ENCODE data around the gene DPP8. TPM values are rescaled to one million over a fixed set of nuclear protein-coding genes. Genes with fewer than 3 reads are reported as not detected.
"Not testable (repeated sequence)": the region's sequence is repeated elsewhere in the genome, so short reads cannot be mapped to it uniquely, and the experiment has no call there.

Gene DPP8
- total and polyA plus RNA-seq, 4 donors, result 5.5 to 22.7 (median 17.5) TPM

- H3K27ac ChIP-seq (ENCODE audit: low read depth in 1 of 2, low read length in 2 of 2), result no peak overlapping the region
- H3K36me3 ChIP-seq (ENCODE audit: control insufficient read depth in 4 of 4, insufficient read depth in 3 of 4, low read depth in 1 of 4, low read length in 3 of 4), result peaks cover 8 to 60% (median 38%) of the 10 kb centered on the region in 4 donors
- no peak overlapping the region for H3K4me3 ChIP-seq (ENCODE audit: low read depth in 1 of 3, low read length in 3 of 3)
- 96% methylated on average over 5 of the region's 5 CpGs for WGBS
- H3K27me3 ChIP-seq (ENCODE audit: control insufficient read depth in 4 of 4, insufficient read depth in 4 of 4, low read length in 3 of 4), result no peaks in the 10 kb centered on the region
- TF ChIP-seq RXRA (IDR thresholded peaks at IDR 0.05), result no peak
- no peak for TF ChIP-seq YY1 (IDR thresholded peaks at IDR 0.05)
- no peak for TF ChIP-seq HNF4A (conservative IDR thresholded peaks at IDR 0.05)
- TF ChIP-seq MAX (IDR thresholded peaks at IDR 0.05), result no peak
- no peak for TF ChIP-seq ZBTB33 (IDR thresholded peaks at IDR 0.05)
- H3K9me3 ChIP-seq (ENCODE audit: control insufficient read depth in 4 of 4, low read length in 3 of 4), result no peaks in the 10 kb centered on the region
- H3K4me1 ChIP-seq (ENCODE audit: control insufficient read depth in 4 of 4, insufficient read depth in 4 of 4, low read length in 3 of 4), result no peaks in the 10 kb centered on the region
- no peak overlapping the region for H3K9ac ChIP-seq (ENCODE audit: low read depth in 1 of 2, low read length in 2 of 2)
- no peak for DNase-seq (ENCODE audit: low spot score)
These were observed 49.1 kb downstream of the DPP8 start for GRCh38 chr15:65468229-65468909.

- DNase-seq (ENCODE audit: low spot score), result no peak
- Histone ChIP-seq H3K9ac (ENCODE audit: low read depth in 1 of 2, low read length in 2 of 2) (no peak overlapping the region), H3K27me3 (ENCODE audit: control insufficient read depth in 4 of 4, insufficient read depth in 4 of 4, low read length in 3 of 4) (no peaks in the 10 kb centered on the region), H3K27ac (ENCODE audit: low read depth in 1 of 2, low read length in 2 of 2) (no peak overlapping the region), H3K4me1 (ENCODE audit: control insufficient read depth in 4 of 4, insufficient read depth in 4 of 4, low read length in 3 of 4) (no peaks in the 10 kb centered on the region), H3K4me3 (ENCODE audit: low read depth in 1 of 3, low read length in 3 of 3) (no peak overlapping the region), H3K36me3 (ENCODE audit: control insufficient read depth in 4 of 4, insufficient read depth in 3 of 4, low read depth in 1 of 4, low read length in 3 of 4) (peaks cover 5 to 52% (median 34%) of the 10 kb centered on the region in 4 donors), H3K9me3 (ENCODE audit: control insufficient read depth in 4 of 4, low read length in 3 of 4) (no peaks in the 10 kb centered on the region)
- TF ChIP-seq GABPA (IDR thresholded peaks at IDR 0.05 in 1 of 2, conservative IDR thresholded peaks at IDR 0.05 in 1 of 2) (no peak), YY1 (IDR thresholded peaks at IDR 0.05) (no peak), FOXA2 (IDR thresholded peaks at IDR 0.05) (no peak), CTCF (IDR thresholded peaks at IDR 0.05; ENCODE audit: low read depth, low read length, missing input control) (no peak), ATF3 (IDR thresholded peaks at IDR 0.05) (no peak), REST (IDR thresholded peaks at IDR 0.05) (no peak), ZBTB33 (IDR thresholded peaks at IDR 0.05) (no peak), SP1 (IDR thresholded peaks at IDR 0.05) (no peak), HNF4A (conservative IDR thresholded peaks at IDR 0.05) (no peak), NR2F2 (IDR thresholded peaks at IDR 0.05) (no peak), RXRA (IDR thresholded peaks at IDR 0.05) (no peak), JUND (IDR thresholded peaks at IDR 0.05) (no peak), FOXA1 (IDR thresholded peaks at IDR 0.05) (no peak), EGR1 (IDR thresholded peaks at IDR 0.05; ENCODE audit: low read depth in 2 of 2) (no peak), RAD21 (IDR thresholded peaks at IDR 0.05) (no peak), MAX (IDR thresholded peaks at IDR 0.05) (no peak)
- 97% methylated on average over 3 of the region's 3 CpGs for WGBS
These were observed 50.6 kb downstream of the DPP8 start for GRCh38 chr15:65466901-65467300.

GRCh38 chr15:65463096-65463495, 54.4 kb downstream of the DPP8 start:
- H3K27me3 ChIP-seq (ENCODE audit: control insufficient read depth in 4 of 4, insufficient read depth in 4 of 4, low read length in 3 of 4); DNase-seq (ENCODE audit: low spot score); H3K9ac ChIP-seq (ENCODE audit: low read depth in 1 of 2, low read length in 2 of 2); H3K9me3 ChIP-seq (ENCODE audit: control insufficient read depth in 4 of 4, low read length in 3 of 4); H3K27ac ChIP-seq (ENCODE audit: low read depth in 1 of 2, low read length in 2 of 2); H3K4me1 ChIP-seq (ENCODE audit: control insufficient read depth in 4 of 4, insufficient read depth in 4 of 4, low read length in 3 of 4); H3K4me3 ChIP-seq (ENCODE audit: low read depth in 1 of 3, low read length in 3 of 3): not testable (repeated sequence)
- H3K36me3 ChIP-seq (ENCODE audit: control insufficient read depth in 4 of 4, insufficient read depth in 3 of 4, low read depth in 1 of 4, low read length in 3 of 4), result peaks cover 4 to 56% (median 36%) of the 10 kb centered on the region in 4 donors
- WGBS, result 94% methylated on average over 6 of the region's 6 CpGs

Measured in liver (tissue), 9 donors.